ENCODE data around the gene MMP20. TPM values are rescaled to one million over a fixed set of nuclear protein-coding genes. Genes with fewer than 3 reads are reported as not detected.

MMP20 gene
- total RNA-seq: not detected in 2 replicates
- long read RNA-seq: 0 reads

GRCh38 chr11:102625177-102625576 is at the start of gene MMP20:
MMP20 (minus strand) TSS chr11:102625332; CDS start chr11:102625319, 13 bp downstream.
- TF ChIP-seq, protein P1, sequence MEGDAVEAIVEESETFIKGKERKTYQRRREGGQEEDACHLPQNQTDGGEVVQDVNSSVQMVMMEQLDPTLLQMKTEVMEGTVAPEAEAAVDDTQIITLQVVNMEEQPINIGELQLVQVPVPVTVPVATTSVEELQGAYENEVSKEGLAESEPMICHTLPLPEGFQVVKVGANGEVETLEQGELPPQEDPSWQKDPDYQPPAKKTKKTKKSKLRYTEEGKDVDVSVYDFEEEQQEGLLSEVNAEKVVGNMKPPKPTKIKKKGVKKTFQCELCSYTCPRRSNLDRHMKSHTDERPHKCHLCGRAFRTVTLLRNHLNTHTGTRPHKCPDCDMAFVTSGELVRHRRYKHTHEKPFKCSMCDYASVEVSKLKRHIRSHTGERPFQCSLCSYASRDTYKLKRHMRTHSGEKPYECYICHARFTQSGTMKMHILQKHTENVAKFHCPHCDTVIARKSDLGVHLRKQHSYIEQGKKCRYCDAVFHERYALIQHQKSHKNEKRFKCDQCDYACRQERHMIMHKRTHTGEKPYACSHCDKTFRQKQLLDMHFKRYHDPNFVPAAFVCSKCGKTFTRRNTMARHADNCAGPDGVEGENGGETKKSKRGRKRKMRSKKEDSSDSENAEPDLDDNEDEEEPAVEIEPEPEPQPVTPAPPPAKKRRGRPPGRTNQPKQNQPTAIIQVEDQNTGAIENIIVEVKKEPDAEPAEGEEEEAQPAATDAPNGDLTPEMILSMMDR (IDR thresholded peaks at IDR 0.05; ENCODE audit: unreplicated experiment): no peak
- no peak within 1 kb of the TSS for H3K4me3 Mint-ChIP-seq (ENCODE audit: low read depth)
- H3K36me3 Mint-ChIP-seq (ENCODE audit: insufficient read depth): no peaks in the 10 kb centered on the region
- no peak within 1 kb of the TSS for H3K27ac Mint-ChIP-seq
- H3K27me3 Mint-ChIP-seq: peaks cover 4% of the 10 kb centered on the region
- no peaks in the 10 kb centered on the region for H3K4me1 Mint-ChIP-seq (ENCODE audit: low read depth)
- no peaks in the 10 kb centered on the region for H3K9me3 Mint-ChIP-seq (ENCODE audit: low read depth)
- no peak for DNase-seq (ENCODE audit: low spot score, unreplicated experiment)

GRCh38 chr11:102669664-102670063 is 44.5 kb upstream of the MMP20 start:
- Mint-ChIP-seq H3K27ac (no peak overlapping the region), H3K4me1 (ENCODE audit: low read depth) (peaks cover 6% of the 10 kb centered on the region), H3K4me3 (ENCODE audit: low read depth) (no peak overlapping the region), H3K9me3 (ENCODE audit: low read depth) (peaks cover 4% of the 10 kb centered on the region), H3K27me3 (peaks cover 11% of the 10 kb centered on the region), H3K36me3 (ENCODE audit: insufficient read depth) (no peaks in the 10 kb centered on the region)
- no peak for DNase-seq (ENCODE audit: low spot score, unreplicated experiment)
- TF ChIP-seq, protein P1 (IDR thresholded peaks at IDR 0.05; ENCODE audit: unreplicated experiment): no peak

- Mint-ChIP-seq H3K27ac (no peak overlapping the region), H3K27me3 (peaks cover 14% of the 10 kb centered on the region), H3K36me3 (ENCODE audit: insufficient read depth) (no peaks in the 10 kb centered on the region), H3K4me3 (ENCODE audit: low read depth) (no peak overlapping the region), H3K4me1 (ENCODE audit: low read depth) (peaks cover 4% of the 10 kb centered on the region), H3K9me3 (ENCODE audit: low read depth) (peaks cover 4% of the 10 kb centered on the region)
- no peak for DNase-seq (ENCODE audit: low spot score, unreplicated experiment)
- TF ChIP-seq, protein P1 (IDR thresholded peaks at IDR 0.05; ENCODE audit: unreplicated experiment): peak; percentile 78
These were observed 41.3 kb upstream of the MMP20 start for GRCh38 chr11:102666331-102666957.

GRCh38 chr11:102664001-102664752 is 39.0 kb upstream of the MMP20 start:
- H3K36me3 Mint-ChIP-seq (ENCODE audit: insufficient read depth): no peaks in the 10 kb centered on the region
- no peak for DNase-seq (ENCODE audit: low spot score, unreplicated experiment)
- no peaks in the 10 kb centered on the region for H3K9me3 Mint-ChIP-seq (ENCODE audit: low read depth)
- peaks cover 1% of the 10 kb centered on the region for H3K4me1 Mint-ChIP-seq (ENCODE audit: low read depth)
- H3K27ac Mint-ChIP-seq: no peak overlapping the region
- TF ChIP-seq, protein P1 (IDR thresholded peaks at IDR 0.05; ENCODE audit: unreplicated experiment): peak; percentile 19
- H3K27me3 Mint-ChIP-seq: peaks cover 14% of the 10 kb centered on the region
- no peak overlapping the region for H3K4me3 Mint-ChIP-seq (ENCODE audit: low read depth)

DNA sequence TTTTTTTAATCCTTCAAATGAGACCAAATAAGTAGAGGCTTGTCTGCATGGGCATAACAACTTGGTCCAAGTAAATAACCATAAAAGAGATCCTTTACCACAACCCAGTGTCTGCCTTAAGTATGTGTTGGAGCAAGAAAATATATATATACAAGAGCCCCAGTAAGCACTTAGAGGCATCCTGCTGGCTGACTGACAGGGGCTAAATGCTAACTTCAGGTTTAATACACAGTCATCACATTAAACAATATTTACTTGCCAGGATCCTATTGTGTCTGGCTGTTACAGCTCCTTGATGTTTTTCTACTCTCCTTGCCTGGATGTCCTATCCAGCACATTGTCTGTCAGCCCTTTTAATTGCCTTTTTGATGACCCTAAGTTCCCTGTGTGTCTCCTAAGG is 37.5 kb upstream of the MMP20 start:
- H3K9me3 Mint-ChIP-seq (ENCODE audit: low read depth): no peaks in the 10 kb centered on the region
- DNase-seq (ENCODE audit: low spot score, unreplicated experiment): no peak
- H3K27me3 Mint-ChIP-seq: peaks cover 14% of the 10 kb centered on the region
- peaks cover 5% of the 10 kb centered on the region for H3K4me1 Mint-ChIP-seq (ENCODE audit: low read depth)
- H3K36me3 Mint-ChIP-seq (ENCODE audit: insufficient read depth): no peaks in the 10 kb centered on the region
- no peak overlapping the region for H3K4me3 Mint-ChIP-seq (ENCODE audit: low read depth)
- H3K27ac Mint-ChIP-seq: no peak overlapping the region
- TF ChIP-seq, protein P1 (IDR thresholded peaks at IDR 0.05; ENCODE audit: unreplicated experiment): no peak

Measured in progenitor cell of endocrine pancreas (in vitro differentiated cells).